SK-N-MC (cell line): ENCODE measurements around the gene INSYN1.

Experiments
- DNase-seq: peaks from one replicate; pipeline ENCODE4 v3.0.0-alpha.2; 2011; ENCODE audit warnings: low read depth, low spot score
- H3K27ac ChIP-seq: fragments of 200-600 bp; sonication (generic); 2 replicates; pipeline ENCODE4 v1.5.1; 2016; ENCODE audit warnings: mixed run types
- H3K36me3 ChIP-seq: fragments of 200-600 bp; sonication (generic); 2 replicates; pipeline ENCODE4 v1.6.1; 2017; ENCODE audit warnings: antibody characterized with exemption, low read length, mixed read lengths; ENCODE audit not compliant: insufficient read depth
- H3K4me3 ChIP-seq: fragments of 200-600 bp; sonication (generic); 2 replicates; pipeline ENCODE4 v1.5.1; 2016
- H3K9ac ChIP-seq: fragments of 200-600 bp; sonication (generic); 2 replicates; pipeline ENCODE4 v1.8.0; 2017; ENCODE audit warnings: mixed run types, mixed read lengths; ENCODE audit not compliant: insufficient read length
- H3K9me3 ChIP-seq: fragments of 200-600 bp; sonication (generic); 2 replicates; pipeline ENCODE4 v1.6.1; 2017; ENCODE audit warnings: low read depth, mild to moderate bottlenecking, antibody characterized with exemption, low read length, moderate library complexity, mixed read lengths
- EZH2 ChIP-seq: fragments of 200-600 bp; sonication (generic); IDR thresholded peaks from one replicate; pipeline ENCODE4 v1.6.1; 2017; ENCODE audit warnings: antibody characterized with exemption
- FOXP2 ChIP-seq: optimal IDR thresholded peaks from 2 replicates; pipeline ENCODE3; 2011; ENCODE audit warnings: mild to moderate bottlenecking, moderate library complexity; ENCODE audit not compliant: insufficient read depth; ENCODE audit errors: extremely low read length, control extremely low read depth
- POLR2AphosphoS5 ChIP-seq: IDR thresholded peaks from 2 replicates; pipeline ENCODE4 v1.6.1; 2012; ENCODE audit warnings: mild to moderate bottlenecking, low read depth, low read length, borderline replicate concordance

INSYN1 gene

GRCh38 chr15:73727330-73727976, 25.7 kb downstream of the INSYN1 start:
- Histone ChIP-seq H3K4me3 (no peak overlapping the region), H3K9ac (no peak overlapping the region), H3K36me3 (no peaks in the 10 kb centered on the region), H3K27ac (no peak overlapping the region), H3K9me3 (no peaks in the 10 kb centered on the region)
- no peak for DNase-seq
- TF ChIP-seq EZH2: no peak

DNA sequence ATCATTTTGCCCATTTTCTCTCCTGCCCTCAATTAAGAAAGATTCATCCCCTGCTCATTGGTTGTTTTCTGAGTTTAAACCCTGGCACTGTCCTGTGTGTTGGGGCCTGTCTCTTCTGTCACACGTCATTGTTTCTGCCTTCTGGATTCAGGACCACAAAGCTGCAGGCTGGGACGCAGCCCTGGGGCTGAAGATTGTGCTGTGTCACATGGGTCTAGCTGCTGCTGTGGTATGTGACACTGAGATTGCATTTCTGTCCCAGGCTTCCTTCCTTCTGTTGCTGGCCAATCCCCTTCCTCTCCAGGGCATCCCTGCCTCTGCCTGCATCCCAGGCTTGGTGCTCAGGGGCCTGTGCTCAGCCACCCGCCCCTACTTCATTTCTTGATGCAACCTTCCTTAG, 28.9 kb downstream of the INSYN1 start:
- TF ChIP-seq FOXP2 (no peak), EZH2 (no peak), POLR2AphosphoS5 (no peak)
- H3K36me3 ChIP-seq: no peaks in the 10 kb centered on the region
- DNase-seq: no peak
- no peaks in the 10 kb centered on the region for H3K9me3 ChIP-seq
- no peak overlapping the region for H3K27ac ChIP-seq
- H3K9ac ChIP-seq: no peak overlapping the region
- no peak overlapping the region for H3K4me3 ChIP-seq

GRCh38 chr15:73723191-73723590, 30.0 kb downstream of the INSYN1 start:
- Histone ChIP-seq H3K4me3 (no peak overlapping the region), H3K27ac (no peak overlapping the region), H3K36me3 (no peaks in the 10 kb centered on the region), H3K9me3 (no peaks in the 10 kb centered on the region), H3K9ac (no peak overlapping the region)
- TF ChIP-seq EZH2: no peak
- TF ChIP-seq FOXP2: no peak
- no peak for TF ChIP-seq POLR2AphosphoS5
- DNase-seq: no peak

- DNase-seq: no peak
- Histone ChIP-seq H3K27ac (no peak overlapping the region), H3K9ac (no peak overlapping the region), H3K9me3 (no peaks in the 10 kb centered on the region), H3K4me3 (no peak overlapping the region), H3K36me3 (no peaks in the 10 kb centered on the region)
- TF ChIP-seq POLR2AphosphoS5 (no peak), EZH2 (no peak), FOXP2 (no peak)
These were observed 30.7 kb downstream of the INSYN1 start for GRCh38 chr15:73722425-73722824.

DNA sequence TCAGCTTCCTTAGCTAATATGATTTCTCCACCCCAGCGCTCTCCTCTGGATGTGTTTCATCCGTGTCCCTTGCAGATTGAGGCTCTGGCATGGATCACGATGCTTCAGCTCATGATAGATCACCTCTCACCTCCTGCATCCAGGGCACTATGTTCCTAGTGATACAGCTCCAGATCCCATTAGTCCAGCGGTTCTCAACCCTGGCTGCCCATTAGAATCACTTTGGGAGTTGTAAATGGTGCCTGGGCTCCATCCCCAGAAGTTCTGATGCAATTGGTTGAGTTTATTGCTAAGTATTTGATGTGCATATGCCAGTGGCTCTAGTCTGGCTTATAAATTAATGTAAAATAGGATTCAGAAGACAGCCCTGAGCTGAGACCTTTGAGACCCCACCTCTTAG, 34.5 kb downstream of the INSYN1 start:
- H3K36me3 ChIP-seq: no peaks in the 10 kb centered on the region
- no peak for DNase-seq
- no peaks in the 10 kb centered on the region for H3K9me3 ChIP-seq
- H3K9ac ChIP-seq: no peak overlapping the region
- no peak overlapping the region for H3K27ac ChIP-seq
- TF ChIP-seq POLR2AphosphoS5 (no peak), FOXP2 (no peak), EZH2 (no peak)
- no peak overlapping the region for H3K4me3 ChIP-seq

DNA sequence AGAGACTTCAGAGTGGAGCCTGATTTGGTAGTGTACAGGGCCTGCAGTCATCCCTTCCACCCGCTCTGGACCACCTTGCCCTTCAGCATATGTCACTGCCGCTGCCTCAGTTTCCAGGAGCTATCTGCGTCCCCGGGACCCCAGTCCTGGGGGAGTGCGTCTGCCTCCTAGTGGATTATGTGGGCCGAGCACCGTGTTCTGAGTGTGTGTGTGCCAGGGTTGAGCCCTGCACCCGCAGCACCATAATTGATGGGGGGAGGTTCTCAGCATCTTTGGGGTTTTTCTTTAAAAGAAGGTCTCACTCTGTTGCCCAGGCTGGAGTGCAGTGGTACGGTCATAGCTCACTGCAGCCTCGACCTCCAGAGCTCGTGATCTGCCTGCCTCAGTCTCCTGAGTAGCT, 35.3 kb downstream of the INSYN1 start:
- H3K27ac ChIP-seq: no peak overlapping the region
- no peaks in the 10 kb centered on the region for H3K9me3 ChIP-seq
- TF ChIP-seq EZH2: no peak
- no peak for TF ChIP-seq POLR2AphosphoS5
- TF ChIP-seq FOXP2: no peak
- H3K4me3 ChIP-seq: no peak overlapping the region
- DNase-seq: no peak
- H3K36me3 ChIP-seq: peaks cover 6% of the 10 kb centered on the region; the same call in 1 of the 2 replicates
- H3K9ac ChIP-seq: no peak overlapping the region

DNA sequence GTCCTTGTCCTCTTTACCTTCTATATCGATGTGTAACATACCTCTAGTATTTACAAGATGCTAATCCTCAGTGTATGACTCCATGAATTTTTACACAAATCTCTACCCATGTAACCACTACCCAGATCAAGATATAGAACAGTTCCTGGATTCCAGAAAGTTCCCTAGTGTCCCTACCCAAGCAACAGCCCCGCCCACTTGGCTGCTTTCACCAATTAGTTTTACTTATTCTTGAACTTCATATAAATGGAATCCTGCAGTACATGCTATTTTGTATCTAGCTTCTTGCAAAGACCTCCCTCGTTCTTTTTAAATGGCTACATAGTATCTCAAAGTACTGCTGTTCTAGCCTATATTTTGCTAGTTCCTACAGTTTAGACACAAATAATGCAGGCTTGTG, 35.9 kb downstream of the INSYN1 start:
- Histone ChIP-seq H3K9ac (no peak overlapping the region), H3K4me3 (no peak overlapping the region), H3K27ac (no peak overlapping the region), H3K36me3 (peaks cover 6% of the 10 kb centered on the region; the same call in 1 of the 2 replicates), H3K9me3 (no peaks in the 10 kb centered on the region)
- DNase-seq: no peak
- no peak for TF ChIP-seq FOXP2
- TF ChIP-seq EZH2: no peak
- no peak for TF ChIP-seq POLR2AphosphoS5

- TF ChIP-seq POLR2AphosphoS5 (no peak), FOXP2 (no peak), EZH2 (no peak)
- Histone ChIP-seq H3K27ac (no peak overlapping the region), H3K9ac (no peak overlapping the region), H3K36me3 (peaks cover 6% of the 10 kb centered on the region; the same call in 1 of the 2 replicates), H3K4me3 (no peak overlapping the region), H3K9me3 (no peaks in the 10 kb centered on the region)
- DNase-seq: no peak
These were observed 36.7 kb downstream of the INSYN1 start for GRCh38 chr15:73716417-73716816.

GRCh38 chr15:73715417-73715816, 37.7 kb downstream of the INSYN1 start:
- no peaks in the 10 kb centered on the region for H3K9me3 ChIP-seq
- TF ChIP-seq FOXP2: no peak
- no peak for TF ChIP-seq EZH2

DNA sequence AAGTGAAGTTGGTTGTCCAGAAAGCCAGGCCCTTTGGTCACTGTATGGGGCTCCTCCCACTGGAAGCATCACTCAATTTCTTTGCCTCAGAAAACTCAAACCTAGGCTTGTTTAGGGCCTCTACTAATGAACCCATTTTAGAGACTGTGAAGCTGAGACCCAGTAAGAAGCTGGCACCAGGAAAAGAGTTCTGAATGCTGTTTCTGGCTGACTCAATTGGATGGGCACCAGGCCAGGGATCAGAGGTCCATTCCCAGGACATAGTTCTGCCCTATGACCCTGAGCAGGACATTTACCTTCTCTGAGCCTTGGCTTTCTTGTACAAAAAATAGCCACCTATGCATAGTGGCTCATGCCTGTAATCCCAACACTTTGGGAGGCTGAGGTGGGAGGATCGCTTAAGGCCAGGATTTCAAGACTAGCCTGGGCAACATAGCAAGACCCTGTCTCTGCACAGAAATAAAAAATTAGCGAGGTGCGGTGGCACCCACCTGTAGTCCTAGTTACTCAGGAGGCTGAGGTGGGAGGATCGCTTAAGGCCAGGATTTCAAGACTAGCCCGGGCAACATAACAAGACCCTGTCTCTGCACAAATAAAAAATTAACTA, 38.4 kb downstream of the INSYN1 start:
- Histone ChIP-seq H3K4me3 (no peak overlapping the region), H3K36me3 (peaks cover 6% of the 10 kb centered on the region; the same call in 1 of the 2 replicates), H3K9ac (no peak overlapping the region), H3K9me3 (no peaks in the 10 kb centered on the region), H3K27ac (no peak overlapping the region)
- TF ChIP-seq FOXP2: no peak
- TF ChIP-seq POLR2AphosphoS5: no peak
- DNase-seq: no peak

More at GRCh38 chr15:73715417-73715816, 37.7 kb downstream of the INSYN1 start:
- Histone ChIP-seq H3K36me3 (peaks cover 6% of the 10 kb centered on the region; the same call in 1 of the 2 replicates), H3K9ac (no peak overlapping the region), H3K4me3 (no peak overlapping the region), H3K27ac (no peak overlapping the region)
- no peak for DNase-seq
